K562 (cell line): ENCODE results near the gene RALGPS1. TPM values are rescaled to one million over a fixed set of nuclear protein-coding genes. Genes with fewer than 3 reads are reported as not detected.

Source experiments
- EP400 ChIP-seq: fragments of 450-650 bp; IDR thresholded peaks from 2 replicates; pipeline ENCODE4 v1.6.1; 2017; ENCODE audit warnings: antibody characterized with exemption, mild to moderate bottlenecking, moderate library complexity
- FOS ChIP-seq: IDR thresholded peaks from 3 replicates; pipeline ENCODE4 v1.6.1; 2011; ENCODE audit not compliant: insufficient read length; ENCODE audit errors: extremely low read depth
- FOXM1 ChIP-seq, 2 experiments: fragments of 450-650 bp in 1 of 2; sonication (generic) in 1 of 2; formaldehyde crosslinking in 1 of 2; IDR thresholded peaks; 2 replicates each; pipeline versions ENCODE4 v1.6.1 to v1.9.0; 2017 to 2022; ENCODE audit warnings: low read depth in 2 of 2, mild to moderate bottlenecking in 2 of 2, missing genetic modification reagents in 1 of 2, moderate library complexity in 1 of 2
- HDGF ChIP-seq: fragments of 450-650 bp; IDR thresholded peaks from 2 replicates; pipeline ENCODE4 v1.6.1; 2016
- HOXB6 ChIP-seq: fragments of 250-450 bp; sonication (Bioruptor Pico); IDR thresholded peaks from 2 replicates; pipeline ENCODE4 v1.5.1; 2022; ENCODE audit warnings: mild to moderate bottlenecking, borderline replicate concordance
- ILF3 ChIP-seq: fragments of 450-650 bp; IDR thresholded peaks from 2 replicates; pipeline ENCODE4 v1.6.1; 2018; ENCODE audit warnings: antibody characterized with exemption, mild to moderate bottlenecking, moderate library complexity, borderline replicate concordance
- KLF1 ChIP-seq: fragments of 450-650 bp; IDR thresholded peaks from 2 replicates; pipeline ENCODE4 v1.6.1; 2016; ENCODE audit warnings: missing genetic modification characterization, missing compliant biosample characterization
- NRF1 ChIP-seq, 2 experiments: fragments of 450-650 bp; IDR thresholded peaks in 1 of 2; conservative IDR thresholded peaks in 1 of 2; 2 replicates each; pipeline ENCODE4 v1.6.1; 2014; ENCODE audit warnings: mild to moderate bottlenecking in 2 of 2
- NUFIP1 ChIP-seq: fragments of 450-650 bp; IDR thresholded peaks from 2 replicates; pipeline ENCODE4 v1.6.1; 2018; ENCODE audit not compliant: partially characterized antibody
- POLR2G ChIP-seq: fragments of 200-400 bp; formaldehyde crosslinking; IDR thresholded peaks from 2 replicates; pipeline ENCODE4 v1.6.1; 2017; ENCODE audit warnings: low read depth, mild to moderate bottlenecking, antibody characterized with exemption, low read length, moderate library complexity
- SIN3B ChIP-seq: fragments of 450-650 bp; IDR thresholded peaks from 2 replicates; pipeline ENCODE4 v1.6.1; 2017; ENCODE audit warnings: low read depth, mild to moderate bottlenecking, moderate library complexity
- SMAD1 ChIP-seq: fragments of 150-350 bp; IDR thresholded peaks from 2 replicates; pipeline ENCODE4 v1.6.1; 2014; ENCODE audit warnings: low read length, low read depth; ENCODE audit not compliant: partially characterized antibody
- XRCC5 ChIP-seq: fragments of 200-400 bp; formaldehyde crosslinking; IDR thresholded peaks from 2 replicates; pipeline ENCODE4 v1.6.1; 2017; ENCODE audit warnings: low read depth, mild to moderate bottlenecking, low read length
- ZFP30 ChIP-seq: fragments of 250-450 bp; sonication (Bioruptor Pico); IDR thresholded peaks from 2 replicates; pipeline ENCODE4 v1.8.0; 2022; ENCODE audit warnings: moderate library complexity, mild to moderate bottlenecking, inconsistent platforms, borderline replicate concordance
- ZKSCAN8 ChIP-seq: fragments of 200-800 bp; sonication (Bioruptor generic); IDR thresholded peaks from 2 replicates; pipeline ENCODE4 v1.6.1; 2016; ENCODE audit warnings: missing genetic modification characterization, missing compliant biosample characterization
- ZNF133 ChIP-seq: fragments of 250-450 bp; sonication (Bioruptor Pico); IDR thresholded peaks from 2 replicates; pipeline ENCODE4 v1.4.0; 2020; ENCODE audit warnings: mild to moderate bottlenecking
- ZNF316 ChIP-seq: fragments of 450-650 bp; IDR thresholded peaks from 2 replicates; pipeline ENCODE4 v1.6.1; 2016
- polyA plus RNA-seq, 8 experiments: library from polyadenylated mRNA; depleted of rRNA in 4 of 8; stranded (reverse) in 5 of 8; unstranded in 3 of 8; fragments of >200 nt; fragmentation: Nextera tagmentation in 2 of 8; fragmentation: Illumina TruSeq in 1 of 8; extraction: Ambion mirVana in 2 of 8; extraction: Trizol in 1 of 8; gene quantifications; 2 replicates each; pipeline versions ENCODE4 v1.2.1 to v1.2.3, GENCODE V29; 2011 to 2014; ENCODE audit warnings: inconsistent platforms in 1 of 8, missing spikeins in 1 of 8
- total RNA-seq, 7 experiments: library from RNA; depleted of rRNA in 6 of 7; stranded (reverse); fragments of >200 nt in 6 of 7; fragmentation: Illumina TruSeq in 2 of 7; extraction: Trizol in 2 of 7; gene quantifications; 2 replicates each; pipeline versions ENCODE4 v1.2.1 to v1.2.3, GENCODE V29; 2011 to 2021; ENCODE audit warnings: low replicate concordance in 1 of 7
- TF ChIP-seq, protein P1 (sequence below): sonication (generic); formaldehyde crosslinking; IDR thresholded peaks from 2 replicates; pipeline ENCODE4 v1.8.1; 2023; ENCODE audit warnings: mild to moderate bottlenecking, missing genetic modification reagents
- TF ChIP-seq, protein P2 (sequence below): IDR thresholded peaks from 2 replicates; pipeline ENCODE4 v1.6.1; 2011; ENCODE audit not compliant: insufficient read length; ENCODE audit errors: extremely low read depth
- TF ChIP-seq, protein P3 (sequence below): IDR thresholded peaks from 2 replicates; pipeline ENCODE4 v1.6.1; 2016; ENCODE audit warnings: missing genetic modification characterization, missing compliant biosample characterization
- TF ChIP-seq, protein P4 (sequence below), 2 experiments: fragments of 200-800 bp in 1 of 2; sonication (Bioruptor generic) in 1 of 2; sonication (generic) in 1 of 2; formaldehyde crosslinking in 1 of 2; IDR thresholded peaks in 1 of 2; conservative IDR thresholded peaks in 1 of 2; 2 replicates each; pipeline versions ENCODE4 v1.5.0 to v1.6.1; 2016 to 2020; ENCODE audit warnings: missing compliant biosample characterization in 1 of 2, missing genetic modification characterization in 1 of 2, missing genetic modification reagents in 1 of 2

The RALGPS1 gene
- total and polyA plus RNA-seq, 9 of the 15 experiments (the other 6 are each of a cell fraction or from before 2014, with no cell fraction given): 0.04 to 2.6 (median 1.5) TPM

DNA sequence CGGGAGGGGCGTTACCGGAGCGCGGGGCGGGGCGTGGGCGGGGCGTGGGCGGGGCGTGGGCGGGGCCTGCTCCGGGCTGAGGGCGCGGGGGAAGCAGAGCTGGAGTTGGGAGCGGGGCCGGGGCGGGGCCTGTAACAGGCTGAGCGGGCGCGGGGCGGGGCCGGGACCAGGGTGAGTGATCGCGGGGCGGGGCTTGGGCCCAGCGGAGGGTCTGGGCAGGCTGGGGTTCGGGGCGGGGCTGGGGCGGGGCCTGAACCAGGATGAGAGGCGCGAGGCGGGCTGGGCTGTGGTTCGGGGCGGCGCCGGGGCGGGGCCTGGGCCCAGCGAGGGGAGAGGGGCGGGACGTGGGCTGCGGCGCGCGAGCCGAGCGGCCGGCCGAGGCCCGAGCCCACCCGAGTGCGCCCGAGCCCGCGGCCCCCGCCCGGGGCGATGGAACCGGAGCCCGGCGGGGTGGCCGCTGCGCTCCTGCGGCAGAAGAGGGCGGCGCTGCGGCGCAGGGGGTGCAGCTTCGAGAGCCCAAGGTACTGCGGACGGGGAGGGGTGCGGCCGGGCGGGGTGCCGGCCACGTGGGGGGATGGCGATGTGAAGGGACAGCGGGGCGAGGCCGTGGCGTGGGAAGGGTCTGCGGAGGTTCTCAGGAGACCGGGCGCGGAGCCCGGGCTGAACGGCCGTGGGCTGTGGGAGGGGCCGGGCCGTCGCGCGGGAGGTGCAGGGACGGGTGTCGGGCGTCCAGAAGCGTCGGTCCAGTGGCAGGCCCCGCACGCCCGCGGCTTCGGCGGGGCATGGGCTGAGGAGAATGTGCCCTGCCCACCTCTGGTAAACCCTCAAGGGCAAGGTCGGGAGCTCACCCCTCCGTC is 310.5 kb downstream of the RALGPS1 start (continued):
- no peak for TF ChIP-seq SMAD1
- TF ChIP-seq HDGF: no peak
- TF ChIP-seq FOS: no peak
- no peak for TF ChIP-seq ZNF316
- TF ChIP-seq, protein P1, sequence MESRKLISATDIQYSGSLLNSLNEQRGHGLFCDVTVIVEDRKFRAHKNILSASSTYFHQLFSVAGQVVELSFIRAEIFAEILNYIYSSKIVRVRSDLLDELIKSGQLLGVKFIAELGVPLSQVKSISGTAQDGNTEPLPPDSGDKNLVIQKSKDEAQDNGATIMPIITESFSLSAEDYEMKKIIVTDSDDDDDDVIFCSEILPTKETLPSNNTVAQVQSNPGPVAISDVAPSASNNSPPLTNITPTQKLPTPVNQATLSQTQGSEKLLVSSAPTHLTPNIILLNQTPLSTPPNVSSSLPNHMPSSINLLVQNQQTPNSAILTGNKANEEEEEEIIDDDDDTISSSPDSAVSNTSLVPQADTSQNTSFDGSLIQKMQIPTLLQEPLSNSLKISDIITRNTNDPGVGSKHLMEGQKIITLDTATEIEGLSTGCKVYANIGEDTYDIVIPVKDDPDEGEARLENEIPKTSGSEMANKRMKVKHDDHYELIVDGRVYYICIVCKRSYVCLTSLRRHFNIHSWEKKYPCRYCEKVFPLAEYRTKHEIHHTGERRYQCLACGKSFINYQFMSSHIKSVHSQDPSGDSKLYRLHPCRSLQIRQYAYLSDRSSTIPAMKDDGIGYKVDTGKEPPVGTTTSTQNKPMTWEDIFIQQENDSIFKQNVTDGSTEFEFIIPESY (CRISPR knock-in tag): no peak
- 0 out of 2 replicates have a peak, but pooled peaks have one; percentile 25 for TF ChIP-seq SIN3B
- TF ChIP-seq POLR2G: no peak
- TF ChIP-seq ZNF133 (CRISPR knock-in tag): no peak
- no peak for TF ChIP-seq ZFP30 (CRISPR knock-in tag)
- no peak for TF ChIP-seq EP400
- TF ChIP-seq NUFIP1: no peak
- TF ChIP-seq FOXM1 (IDR thresholded peaks at IDR 0.05; ENCODE audit: low read depth): no peak
- no peak for TF ChIP-seq FOXM1 (CRISPR knock-in tag; IDR thresholded peaks at IDR 0.05; ENCODE audit: low read depth)
- TF ChIP-seq, protein P2, sequence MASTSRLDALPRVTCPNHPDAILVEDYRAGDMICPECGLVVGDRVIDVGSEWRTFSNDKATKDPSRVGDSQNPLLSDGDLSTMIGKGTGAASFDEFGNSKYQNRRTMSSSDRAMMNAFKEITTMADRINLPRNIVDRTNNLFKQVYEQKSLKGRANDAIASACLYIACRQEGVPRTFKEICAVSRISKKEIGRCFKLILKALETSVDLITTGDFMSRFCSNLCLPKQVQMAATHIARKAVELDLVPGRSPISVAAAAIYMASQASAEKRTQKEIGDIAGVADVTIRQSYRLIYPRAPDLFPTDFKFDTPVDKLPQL: no peak
- TF ChIP-seq, protein P3, sequence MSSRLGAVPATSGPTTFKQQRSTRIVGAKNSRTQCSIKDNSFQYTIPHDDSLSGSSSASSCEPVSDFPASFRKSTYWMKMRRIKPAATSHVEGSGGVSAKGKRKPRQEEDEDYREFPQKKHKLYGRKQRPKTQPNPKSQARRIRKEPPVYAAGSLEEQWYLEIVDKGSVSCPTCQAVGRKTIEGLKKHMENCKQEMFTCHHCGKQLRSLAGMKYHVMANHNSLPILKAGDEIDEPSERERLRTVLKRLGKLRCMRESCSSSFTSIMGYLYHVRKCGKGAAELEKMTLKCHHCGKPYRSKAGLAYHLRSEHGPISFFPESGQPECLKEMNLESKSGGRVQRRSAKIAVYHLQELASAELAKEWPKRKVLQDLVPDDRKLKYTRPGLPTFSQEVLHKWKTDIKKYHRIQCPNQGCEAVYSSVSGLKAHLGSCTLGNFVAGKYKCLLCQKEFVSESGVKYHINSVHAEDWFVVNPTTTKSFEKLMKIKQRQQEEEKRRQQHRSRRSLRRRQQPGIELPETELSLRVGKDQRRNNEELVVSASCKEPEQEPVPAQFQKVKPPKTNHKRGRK (tag): no peak
- peak; percentile 49 to 62; a peak in 3 of 4 replicates for TF ChIP-seq NRF1 (conservative IDR thresholded peaks at IDR 0.05 in 1 of 2, IDR thresholded peaks at IDR 0.05 in 1 of 2)
- no peak for TF ChIP-seq ILF3
- TF ChIP-seq ZKSCAN8: no peak
- TF ChIP-seq, protein P4, sequence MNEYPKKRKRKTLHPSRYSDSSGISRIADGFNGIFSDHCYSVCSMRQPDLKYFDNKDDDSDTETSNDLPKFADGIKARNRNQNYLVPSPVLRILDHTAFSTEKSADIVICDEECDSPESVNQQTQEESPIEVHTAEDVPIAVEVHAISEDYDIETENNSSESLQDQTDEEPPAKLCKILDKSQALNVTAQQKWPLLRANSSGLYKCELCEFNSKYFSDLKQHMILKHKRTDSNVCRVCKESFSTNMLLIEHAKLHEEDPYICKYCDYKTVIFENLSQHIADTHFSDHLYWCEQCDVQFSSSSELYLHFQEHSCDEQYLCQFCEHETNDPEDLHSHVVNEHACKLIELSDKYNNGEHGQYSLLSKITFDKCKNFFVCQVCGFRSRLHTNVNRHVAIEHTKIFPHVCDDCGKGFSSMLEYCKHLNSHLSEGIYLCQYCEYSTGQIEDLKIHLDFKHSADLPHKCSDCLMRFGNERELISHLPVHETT (CRISPR knock-in tag; conservative IDR thresholded peaks at IDR 0.05 in 1 of 2, IDR thresholded peaks at IDR 0.05 in 1 of 2): 0 out of 4 replicates have a peak, but pooled peaks of 1 of the 2 experiments have one; percentile 53
- TF ChIP-seq XRCC5: no peak
- no peak for TF ChIP-seq HOXB6 (CRISPR knock-in tag)
- no peak for TF ChIP-seq KLF1 (tag)
